ENCODE data around the gene HOMER2. TPM values are rescaled to one million over a fixed set of nuclear protein-coding genes. Genes with fewer than 3 reads are reported as not detected.

HOMER2 gene
- polyA plus RNA-seq, 3 donors = 0.92 to 2.4 (median 1.6) TPM

- H2AFZ ChIP-seq (ENCODE audit: insufficient read depth, low read depth, low read length, poor library complexity, severe bottlenecking) = no peak overlapping the region
Measured at GRCh38 chr15:82945326-82945725, 7.2 kb downstream of the HOMER2 start.

GRCh38 chr15:82944821-82945220 lies 7.7 kb downstream of the HOMER2 start:
- peak overlapping the region in 6 of 7 donors; percentile 59 to 83 (median 68) for H3K27ac Mint-ChIP-seq
- peaks cover 0 to 3% of the 10 kb centered on the region in 2 donors for H3K27me3 ChIP-seq (ENCODE audit: control insufficient read depth in 2 of 2, insufficient read depth in 2 of 2, low read length in 2 of 2)
- no peaks in the 10 kb centered on the region for H3K36me3 Mint-ChIP-seq
- peaks cover 0 to 3% (median 0%) of the 10 kb centered on the region in 7 donors for H3K9me3 Mint-ChIP-seq
- intact Hi-C loops (cut with micrococcal nuclease) = no loop called here
- no peaks in the 10 kb centered on the region for H4K20me1 ChIP-seq (ENCODE audit: insufficient read depth, low read length)
- DNase-seq = peak; percentile 47 to 81 (median 81)
- TF ChIP-seq CTCF (IDR thresholded peaks at IDR 0.05) = no peak
- no peak overlapping the region for H2AFZ ChIP-seq (ENCODE audit: insufficient read depth, low read depth, low read length, poor library complexity, severe bottlenecking)
- no peak overlapping the region for H3K4me2 ChIP-seq (replicated peaks; ENCODE audit: extremely low read depth, low read length, poor library complexity, severe bottlenecking)
- H3K36me3 ChIP-seq (replicated peaks in 1 of 2; ENCODE audit: control insufficient read depth in 1 of 2, insufficient read depth in 2 of 2, low read length in 2 of 2) = no peaks in the 10 kb centered on the region
- H3K4me1 Mint-ChIP-seq = peaks cover 16% of the 10 kb centered on the region
- H3K27ac ChIP-seq (ENCODE audit: low read depth in 1 of 2, low read length in 2 of 2) = peak overlapping the region in 1 of 2 donors; percentile 45
- no peaks in the 10 kb centered on the region for H3K9me3 ChIP-seq (replicated peaks in 1 of 2; ENCODE audit: control insufficient read depth in 1 of 2, insufficient read depth in 1 of 2, low read length in 2 of 2)
- H3K4me3 ChIP-seq (replicated peaks in 1 of 3; ENCODE audit: low read depth in 2 of 3, low read length in 3 of 3) = no peak overlapping the region
- peaks cover 0 to 3% (median 1%) of the 10 kb centered on the region in 3 donors for H3K27me3 Mint-ChIP-seq (ENCODE audit: low read depth in 3 of 3)
- H3K4me1 ChIP-seq (ENCODE audit: control insufficient read depth in 1 of 2, insufficient read depth in 2 of 2, low read length in 2 of 2) = peaks cover 12% of the 10 kb centered on the region in 2 donors
- H3K4me3 Mint-ChIP-seq = no peak overlapping the region
- peak overlapping the region; percentile 8 for H3K9ac ChIP-seq (ENCODE audit: insufficient read depth, low read length, poor library complexity, severe bottlenecking)
- WGBS (ENCODE audit: insufficient coverage) = 20% methylated on average over 1 of the region's 5 CpGs
- H3K79me2 ChIP-seq (ENCODE audit: insufficient read depth, low read length) = no peaks in the 10 kb centered on the region

More at GRCh38 chr15:82945326-82945725, 7.2 kb downstream of the HOMER2 start:
- no peak overlapping the region for H3K4me3 ChIP-seq (replicated peaks in 1 of 3; ENCODE audit: low read depth in 2 of 3, low read length in 3 of 3)
- no peaks in the 10 kb centered on the region for H4K20me1 ChIP-seq (ENCODE audit: insufficient read depth, low read length)
- peaks cover 4% of the 10 kb centered on the region in 2 donors for H3K27me3 ChIP-seq (ENCODE audit: control insufficient read depth in 2 of 2, insufficient read depth in 2 of 2, low read length in 2 of 2)
- Mint-ChIP-seq H3K9me3 (peaks cover 0 to 3% (median 0%) of the 10 kb centered on the region in 7 donors), H3K27me3 (ENCODE audit: low read depth in 3 of 3) (peaks cover 0 to 3% (median 1%) of the 10 kb centered on the region in 3 donors), H3K36me3 (no peaks in the 10 kb centered on the region), H3K27ac (peak overlapping the region in 6 of 7 donors; percentile 58 to 79 (median 67)), H3K4me1 (peaks cover 16% of the 10 kb centered on the region), H3K4me3 (peak overlapping the region in 1 of 2 donors; percentile 26)
- peak in 2 of 3 donors; percentile 46 to 55 for DNase-seq
- peak overlapping the region in 1 of 2 donors; percentile 45 for H3K27ac ChIP-seq (ENCODE audit: low read depth in 1 of 2, low read length in 2 of 2)
- H3K9ac ChIP-seq (ENCODE audit: insufficient read depth, low read length, poor library complexity, severe bottlenecking) = peak overlapping the region; percentile 8
- no peak for TF ChIP-seq CTCF (IDR thresholded peaks at IDR 0.05)
- H3K4me2 ChIP-seq (replicated peaks; ENCODE audit: extremely low read depth, low read length, poor library complexity, severe bottlenecking) = no peak overlapping the region
- H3K36me3 ChIP-seq (replicated peaks in 1 of 2; ENCODE audit: control insufficient read depth in 1 of 2, insufficient read depth in 2 of 2, low read length in 2 of 2) = no peaks in the 10 kb centered on the region
- H3K79me2 ChIP-seq (ENCODE audit: insufficient read depth, low read length) = no peaks in the 10 kb centered on the region
- H3K4me1 ChIP-seq (ENCODE audit: control insufficient read depth in 1 of 2, insufficient read depth in 2 of 2, low read length in 2 of 2) = peaks cover 12% of the 10 kb centered on the region in 2 donors
- intact Hi-C loops (cut with micrococcal nuclease) = no loop called here
- H3K9me3 ChIP-seq (replicated peaks in 1 of 2; ENCODE audit: control insufficient read depth in 1 of 2, insufficient read depth in 1 of 2, low read length in 2 of 2) = no peaks in the 10 kb centered on the region
- WGBS (ENCODE audit: insufficient coverage) = no CpG with 5 or more reads among the region's 5 CpGs

Data from CD14-positive monocyte (primary cell).